C4-2B (cell line): ENCODE results near the gene CENPP.

Source experiments
- H3K27ac ChIP-seq: fragments of 450-650 bp; 2 replicates; pipeline ENCODE4 v1.5.1; 2017
- CTCF ChIP-seq: fragments of 450-650 bp; conservative IDR thresholded peaks from 2 replicates; pipeline ENCODE4 v1.5.1; 2017; ENCODE audit warnings: mild to moderate bottlenecking
- ZFX ChIP-seq: fragments of 450-650 bp; IDR thresholded peaks from 2 replicates; pipeline ENCODE4 v1.6.1; 2017

Gene CENPP

GRCh38 chr9:92378865-92379560, 53.3 kb downstream of the CENPP start:
- TF ChIP-seq CTCF = no peak
- no peak for TF ChIP-seq ZFX
- H3K27ac ChIP-seq = no peak overlapping the region

- no peak overlapping the region for H3K27ac ChIP-seq
- TF ChIP-seq ZFX (no peak), CTCF (no peak)
Measured at GRCh38 chr9:92380603-92381002, 54.9 kb downstream of the CENPP start.

- H3K27ac ChIP-seq = no peak overlapping the region
- TF ChIP-seq ZFX (no peak), CTCF (no peak)
Measured at GRCh38 chr9:92381775-92382174, 56.0 kb downstream of the CENPP start.

- no peak for TF ChIP-seq ZFX
- TF ChIP-seq CTCF = no peak
- no peak overlapping the region for H3K27ac ChIP-seq
Measured at GRCh38 chr9:92384375-92384774, 58.6 kb downstream of the CENPP start.

- H3K27ac ChIP-seq = no peak overlapping the region
- TF ChIP-seq ZFX = no peak
- TF ChIP-seq CTCF = no peak
Measured at GRCh38 chr9:92385001-92385400, 59.2 kb downstream of the CENPP start.

- H3K27ac ChIP-seq = no peak overlapping the region
- TF ChIP-seq ZFX (no peak), CTCF (no peak)
Measured at GRCh38 chr9:92385477-92385876, 59.7 kb downstream of the CENPP start.

GRCh38 chr9:92385953-92386352, 60.2 kb downstream of the CENPP start:
- no peak for TF ChIP-seq CTCF
- no peak for TF ChIP-seq ZFX
- H3K27ac ChIP-seq = no peak overlapping the region
